HG02571 (cell line): ENCODE results near the gene TSPAN3.

Experiments used
- ATAC-seq: cut with Tn5 transposase; IDR thresholded peaks from one replicate; pipeline ENCODE4 v1.9.1; 2021; ENCODE audit warnings: mild to moderate bottlenecking, moderate library complexity; ENCODE audit not compliant: unreplicated experiment

The TSPAN3 gene

GRCh38 chr15:77012868-77013267 is 58.0 kb downstream of the TSPAN3 start:
- no peak for ATAC-seq

- no peak for ATAC-seq
Measured at GRCh38 chr15:77012117-77012712, 58.7 kb downstream of the TSPAN3 start.

- ATAC-seq = no peak
Measured at GRCh38 chr15:77010857-77011256, 60.1 kb downstream of the TSPAN3 start.

GRCh38 chr15:77010312-77010686 is 60.6 kb downstream of the TSPAN3 start:
- ATAC-seq = no peak

GRCh38 chr15:77009646-77010311 is 61.1 kb downstream of the TSPAN3 start:
- ATAC-seq = no peak

GRCh38 chr15:77009176-77009575 is 61.7 kb downstream of the TSPAN3 start:
- ATAC-seq = no peak

- ATAC-seq = no peak
Measured at GRCh38 chr15:77004189-77004588, 66.7 kb downstream of the TSPAN3 start.

GRCh38 chr15:77002954-77003912 is 67.7 kb downstream of the TSPAN3 start:
- peak; percentile 86 for ATAC-seq

GRCh38 chr15:77002436-77002835 is 68.5 kb downstream of the TSPAN3 start:
- no peak for ATAC-seq

GRCh38 chr15:77001966-77002365 is 68.9 kb downstream of the TSPAN3 start:
- no peak for ATAC-seq

- no peak for ATAC-seq
Measured at GRCh38 chr15:77001351-77001750, 69.6 kb downstream of the TSPAN3 start.

GRCh38 chr15:76999996-77000395 is 70.9 kb downstream of the TSPAN3 start:
- ATAC-seq = no peak

- no peak for ATAC-seq
Measured at GRCh38 chr15:76998663-76999285, 72.1 kb downstream of the TSPAN3 start.

GRCh38 chr15:76996526-76997401 is 74.1 kb downstream of the TSPAN3 start:
- no peak for ATAC-seq

GRCh38 chr15:76996076-76996525 is 74.8 kb downstream of the TSPAN3 start:
- ATAC-seq = no peak

- no peak for ATAC-seq
Measured at GRCh38 chr15:76994971-76995945, 75.7 kb downstream of the TSPAN3 start, which contains the start of gene PSTPIP1. TSS of gene PSTPIP1 (plus strand) at chr15:76995126. CDS start at chr15:76995574, 448 bp downstream.

- ATAC-seq = no peak
Measured at GRCh38 chr15:76994496-76994895, 76.4 kb downstream of the TSPAN3 start.

GRCh38 chr15:76994001-76994400 is 76.9 kb downstream of the TSPAN3 start:
- ATAC-seq = no peak
